Thyroid gland (tissue), 4 donors: Measurements from ENCODE around the gene CXCR2. TPM values are rescaled to one million over a fixed set of nuclear protein-coding genes. Genes with fewer than 3 reads are reported as not detected.
A peak's percentile ranks its signal among the peaks of the same experiment; 100 is the strongest.

Source experiments
- DNase-seq, 2 donors: peaks; one replicate each; pipeline ENCODE4 v3.0.0-alpha.2; 2019
- H3K27ac ChIP-seq, 3 donors: fragments of 200-600 bp; sonication (generic); 1 replicate in 2 of 3; 2 replicates in 1 of 3; pipeline ENCODE4 v1.5.1; 2016 to 2019; ENCODE audit warnings: mild to moderate bottlenecking in 1 of 3, moderate library complexity in 1 of 3
- H3K27me3 ChIP-seq: fragments of 200-600 bp; sonication (generic); one replicate; pipeline ENCODE4 v1.5.1; 2019
- H3K36me3 ChIP-seq, 2 donors: fragments of 200-600 bp; sonication (generic); one replicate each; pipeline ENCODE4 v1.5.1; 2016 to 2019
- H3K4me1 ChIP-seq, 2 donors: fragments of 200-600 bp; sonication (generic); one replicate each; pipeline ENCODE4 v1.5.1; 2017 to 2019
- H3K4me3 ChIP-seq, 3 donors: fragments of 200-600 bp; sonication (generic); replicated peaks in 1 of 3; 1 replicate in 2 of 3; 2 replicates in 1 of 3; pipeline ENCODE4 v1.5.1; 2016; ENCODE audit warnings: mild to moderate bottlenecking in 1 of 3
- H3K9me3 ChIP-seq: fragments of 200-600 bp; sonication (generic); one replicate; pipeline ENCODE4 v1.5.1; 2017
- CTCF ChIP-seq, 6 experiments: fragments of 200-600 bp in 3 of 6; fragments of 450-650 bp in 3 of 6; sonication (generic) in 3 of 6; IDR thresholded peaks; one replicate each; pipeline ENCODE4 v1.5.1; 2016 to 2019; ENCODE audit warnings: antibody characterized with exemption in 6 of 6, mild to moderate bottlenecking in 2 of 6, inconsistent platforms in 1 of 6, moderate library complexity in 1 of 6
- POLR2A ChIP-seq, 2 donors: fragments of 450-650 bp; IDR thresholded peaks; one replicate each; pipeline ENCODE4 v1.6.1; 2017; ENCODE audit warnings: antibody characterized with exemption in 2 of 2, mild to moderate bottlenecking in 2 of 2, moderate library complexity in 1 of 2
- WGBS, 2 donors: methylation state at CpG; one replicate each; pipeline ENCODE4 v1.1.5; 2017; 5-methylcytosine and 5-hydroxymethylcytosine counted together
- intact Hi-C: fragments of 100-400 bp; cut with DNase I; formaldehyde crosslinking; loops from one replicate; pipeline ENCODE4 v1.15.1; 2023
- total RNA-seq, 4 donors: library from RNA; depleted of rRNA; stranded (reverse); fragments of >200 nt; gene quantifications; one replicate each; pipeline ENCODE4 v1.2.3, GENCODE V29; 2016

CXCR2 gene
- total RNA-seq, 4 donors from 2014 or later = 0.59 TPM; not detected in 3

GRCh38 chr2:218123986-218124385, 1.8 kb upstream of the CXCR2 start:
- no peaks in the 10 kb centered on the region for H3K27me3 ChIP-seq
- H3K27ac ChIP-seq = no peak overlapping the region
- TF ChIP-seq POLR2A (IDR thresholded peaks at IDR 0.05) = no peak
- no peak for TF ChIP-seq CTCF (IDR thresholded peaks at IDR 0.05)
- no peak for DNase-seq
- WGBS, 2 donors = 81 to 82% methylated on average over 4 of the region's 4 CpGs
- intact Hi-C loops = no loop called here
- H3K36me3 ChIP-seq = no peaks in the 10 kb centered on the region
- H3K4me3 ChIP-seq = no peak overlapping the region
- no peaks in the 10 kb centered on the region for H3K4me1 ChIP-seq
- H3K9me3 ChIP-seq = no peaks in the 10 kb centered on the region

GRCh38 chr2:218125095-218125494, 733 bp upstream of the CXCR2 start:
- H3K9me3 ChIP-seq = no peaks in the 10 kb centered on the region
- H3K36me3 ChIP-seq = no peaks in the 10 kb centered on the region
- no peak for DNase-seq
- intact Hi-C loops = no loop called here
- 60 to 81% methylated on average over 4 of the region's 4 CpGs for WGBS, 2 donors
- H3K27me3 ChIP-seq = no peaks in the 10 kb centered on the region
- no peak overlapping the region for H3K4me3 ChIP-seq
- TF ChIP-seq POLR2A (IDR thresholded peaks at IDR 0.05) = no peak
- no peak for TF ChIP-seq CTCF (IDR thresholded peaks at IDR 0.05)
- H3K27ac ChIP-seq = no peak overlapping the region
- H3K4me1 ChIP-seq = no peaks in the 10 kb centered on the region

GRCh38 chr2:218127929-218128455, 2.2 kb downstream of the CXCR2 start:
- H3K27ac ChIP-seq = no peak overlapping the region
- H3K4me1 ChIP-seq = no peaks in the 10 kb centered on the region

GRCh38 chr2:218128781-218129457, 3.1 kb downstream of the CXCR2 start:
- TF ChIP-seq CTCF (IDR thresholded peaks at IDR 0.05) = no peak
- TF ChIP-seq POLR2A (IDR thresholded peaks at IDR 0.05) = no peak
- H3K9me3 ChIP-seq = no peaks in the 10 kb centered on the region
- WGBS, 2 donors = 84 to 88% methylated on average over 6 of the region's 6 CpGs
- H3K4me1 ChIP-seq = no peaks in the 10 kb centered on the region
- H3K4me3 ChIP-seq = no peak overlapping the region
- DNase-seq = no peak
- intact Hi-C loops = no loop called here
- H3K36me3 ChIP-seq = no peaks in the 10 kb centered on the region
- H3K27me3 ChIP-seq = no peaks in the 10 kb centered on the region
- H3K27ac ChIP-seq = no peak overlapping the region

More at GRCh38 chr2:218127929-218128455, 2.2 kb downstream of the CXCR2 start:
- intact Hi-C loops = no loop called here
- no peak for TF ChIP-seq POLR2A (IDR thresholded peaks at IDR 0.05)
- TF ChIP-seq CTCF (IDR thresholded peaks at IDR 0.05) = no peak
- H3K4me3 ChIP-seq = no peak overlapping the region
- no peaks in the 10 kb centered on the region for H3K27me3 ChIP-seq
- DNase-seq = no peak
- no peaks in the 10 kb centered on the region for H3K36me3 ChIP-seq
- H3K9me3 ChIP-seq = no peaks in the 10 kb centered on the region
- 86 to 91% methylated on average over 3 of the region's 3 CpGs for WGBS, 2 donors

GRCh38 chr2:218129458-218130135, 3.8 kb downstream of the CXCR2 start:
- no peaks in the 10 kb centered on the region for H3K36me3 ChIP-seq
- no peak for TF ChIP-seq POLR2A (IDR thresholded peaks at IDR 0.05)
- no peak for TF ChIP-seq CTCF (IDR thresholded peaks at IDR 0.05)
- 61 to 65% methylated on average over 6 of the region's 6 CpGs for WGBS, 2 donors

More at GRCh38 chr2:218129458-218130135, 3.8 kb downstream of the CXCR2 start:
- DNase-seq = peak; percentile 44 to 48
- H3K4me1 ChIP-seq = no peaks in the 10 kb centered on the region
- H3K4me3 ChIP-seq = no peak overlapping the region
- intact Hi-C loops = no loop called here
- no peaks in the 10 kb centered on the region for H3K9me3 ChIP-seq
- no peak overlapping the region for H3K27ac ChIP-seq
- H3K27me3 ChIP-seq = no peaks in the 10 kb centered on the region
